Right lobe of liver (tissue), 6 donors: Measurements from ENCODE around the gene ID1. TPM values are rescaled to one million over a fixed set of nuclear protein-coding genes. Genes with fewer than 3 reads are reported as not detected.

Source experiments
- ATAC-seq, 4 donors: fragments of 200-7000 bp; cut with Tn5 transposase; one replicate each; pipeline ENCODE4 v1.9.1; 2020; ENCODE audit warnings: mild to moderate bottlenecking in 4 of 4, moderate library complexity in 4 of 4
- DNase-seq, 3 donors: peaks; one replicate each; pipeline ENCODE4 v3.0.0-alpha.2; 2020
- H3K27ac ChIP-seq, 3 donors: fragments of 200-600 bp; one replicate each; pipeline ENCODE4 v1.8.0; 2022
- H3K27me3 ChIP-seq, 2 donors: fragments of 200-600 bp; one replicate each; pipeline ENCODE4 v1.8.0; 2022
- H3K36me3 ChIP-seq, 4 donors: fragments of 200-600 bp; sonication (generic) in 1 of 4; one replicate each; pipeline versions ENCODE4 v1.5.1 to v1.8.0; 2017 to 2022; ENCODE audit warnings: control low read depth in 1 of 4
- H3K4me1 ChIP-seq, 4 donors: fragments of 200-600 bp; sonication (generic) in 1 of 4; one replicate each; pipeline versions ENCODE4 v1.5.1 to v1.8.0; 2017 to 2022; ENCODE audit warnings: control low read depth in 1 of 4
- H3K4me3 ChIP-seq, 3 donors: fragments of 200-600 bp; one replicate each; pipeline ENCODE4 v1.8.0; 2022
- H3K9me3 ChIP-seq, 4 donors: fragments of 200-600 bp; sonication (generic) in 1 of 4; one replicate each; pipeline versions ENCODE4 v1.5.1 to v1.8.0; 2017 to 2022; ENCODE audit warnings: control low read depth in 1 of 4
- POLR2A ChIP-seq: fragments of 450-650 bp; IDR thresholded peaks from one replicate; pipeline ENCODE4 v1.6.1; 2017; ENCODE audit warnings: antibody characterized with exemption, mild to moderate bottlenecking
- WGBS: methylation state at CpG from one replicate; pipeline ENCODE4 v1.1.6; 2018; ENCODE audit warnings: low coverage, low lambda C conversion rate; ENCODE audit not compliant: insufficient coverage; ENCODE audit errors: missing lambda C conversion rate; 5-methylcytosine and 5-hydroxymethylcytosine counted together
- intact Hi-C, 2 donors: fragments of 100-400 bp; cut with DNase I; formaldehyde crosslinking; loops; one replicate each; pipeline versions ENCODE4 v1.11.2 to v1.14.1; 2022
- total RNA-seq, 6 experiments: library from RNA; depleted of rRNA in 2 of 6; stranded (reverse); fragments of >200 nt in 2 of 6; fragmentation: NEBNext Ultra II Directional in 3 of 6; extraction: Animal tissue kit (Norgen Biotek cat#: 25700) in 3 of 6; gene quantifications; one replicate each; pipeline versions ENCODE4 v1.1.0 to v1.2.4, GENCODE V29; 2016 to 2023
- TF ChIP-seq, protein P1 (sequence below), 4 donors: fragments of 200-600 bp in 3 of 4; fragments of 450-650 bp in 1 of 4; IDR thresholded peaks; one replicate each; pipeline versions ENCODE4 v1.5.1 to v1.8.0; 2016 to 2022; ENCODE audit warnings: antibody characterized with exemption in 4 of 4, mild to moderate bottlenecking in 2 of 4
- donor health status: DM: no; HTN: yes; CAD: no.
- donor health status: DM: no; HTN: no; CAD: no.
- donor health status: DM: no; HTN: no; CAD: no.
- donor health status: DM: no; HTN: yes; CAD: no.
- donor health status: DM: no; HTN: yes; CAD: no.

ID1 gene
- total RNA-seq, 6 experiments from 2014 or later = 12.9 to 300 (median 35.0) TPM

DNA sequence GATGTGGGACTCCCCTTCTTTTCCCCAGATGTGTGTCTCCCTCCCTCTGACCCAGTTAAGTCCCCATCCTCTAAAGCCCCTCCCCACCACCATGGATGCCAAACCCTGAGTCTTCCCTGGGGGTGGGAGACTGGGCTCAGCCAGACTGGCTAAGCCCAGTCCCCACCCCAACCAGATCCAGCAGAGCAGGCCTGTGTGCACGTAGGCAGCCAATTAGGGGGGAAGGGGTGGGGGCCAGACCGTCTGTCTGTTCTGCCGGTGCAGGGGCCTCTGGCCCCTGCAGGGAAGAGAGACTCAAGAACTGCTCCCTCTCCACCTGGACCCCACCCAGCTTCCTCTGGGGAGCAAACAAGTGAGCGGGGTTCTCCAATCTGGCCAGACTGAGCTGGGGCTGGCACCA lies 33.2 kb downstream of the ID1 start:
- Histone ChIP-seq H3K27ac (no peak overlapping the region), H3K27me3 (no peaks in the 10 kb centered on the region), H3K4me3 (no peak overlapping the region), H3K4me1 (no peaks in the 10 kb centered on the region), H3K36me3 (no peaks in the 10 kb centered on the region), H3K9me3 (no peaks in the 10 kb centered on the region)
- DNase-seq = no peak
- no peak for ATAC-seq
- WGBS = 80% methylated on average over 1 of the region's 4 CpGs
- intact Hi-C loops = no loop called here
- TF ChIP-seq, protein P1, sequence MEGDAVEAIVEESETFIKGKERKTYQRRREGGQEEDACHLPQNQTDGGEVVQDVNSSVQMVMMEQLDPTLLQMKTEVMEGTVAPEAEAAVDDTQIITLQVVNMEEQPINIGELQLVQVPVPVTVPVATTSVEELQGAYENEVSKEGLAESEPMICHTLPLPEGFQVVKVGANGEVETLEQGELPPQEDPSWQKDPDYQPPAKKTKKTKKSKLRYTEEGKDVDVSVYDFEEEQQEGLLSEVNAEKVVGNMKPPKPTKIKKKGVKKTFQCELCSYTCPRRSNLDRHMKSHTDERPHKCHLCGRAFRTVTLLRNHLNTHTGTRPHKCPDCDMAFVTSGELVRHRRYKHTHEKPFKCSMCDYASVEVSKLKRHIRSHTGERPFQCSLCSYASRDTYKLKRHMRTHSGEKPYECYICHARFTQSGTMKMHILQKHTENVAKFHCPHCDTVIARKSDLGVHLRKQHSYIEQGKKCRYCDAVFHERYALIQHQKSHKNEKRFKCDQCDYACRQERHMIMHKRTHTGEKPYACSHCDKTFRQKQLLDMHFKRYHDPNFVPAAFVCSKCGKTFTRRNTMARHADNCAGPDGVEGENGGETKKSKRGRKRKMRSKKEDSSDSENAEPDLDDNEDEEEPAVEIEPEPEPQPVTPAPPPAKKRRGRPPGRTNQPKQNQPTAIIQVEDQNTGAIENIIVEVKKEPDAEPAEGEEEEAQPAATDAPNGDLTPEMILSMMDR (IDR thresholded peaks at IDR 0.05) = no peak
- no peak for TF ChIP-seq POLR2A

DNA sequence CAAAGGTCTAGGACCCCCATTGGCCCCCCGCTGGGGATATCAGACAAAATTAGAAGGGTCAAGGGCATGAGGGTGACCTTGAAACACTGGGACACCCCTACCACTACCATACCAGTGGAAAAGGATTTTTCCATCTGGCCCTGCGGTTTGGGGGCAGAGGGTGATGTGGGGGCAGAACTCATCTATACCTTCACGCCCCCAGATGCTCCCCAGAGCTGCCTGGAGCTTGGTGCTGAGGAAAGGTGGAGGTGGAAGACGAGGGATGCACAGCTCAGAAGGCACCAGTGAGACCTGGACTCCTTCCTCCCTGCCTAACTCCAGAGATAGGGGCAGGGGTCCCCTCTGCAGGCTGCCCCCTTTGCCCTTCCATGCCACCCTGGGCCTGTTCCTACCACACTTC lies 33.7 kb downstream of the ID1 start:
- WGBS = 50% methylated on average over 2 of the region's 4 CpGs
- TF ChIP-seq, protein P1 (IDR thresholded peaks at IDR 0.05) = no peak
- no peak for TF ChIP-seq POLR2A
- H3K36me3 ChIP-seq = no peaks in the 10 kb centered on the region
- H3K4me3 ChIP-seq = no peak overlapping the region
- intact Hi-C loops = no loop called here
- ATAC-seq (no peak), DNase-seq (no peak)
- no peaks in the 10 kb centered on the region for H3K27me3 ChIP-seq
- H3K9me3 ChIP-seq = no peaks in the 10 kb centered on the region
- H3K4me1 ChIP-seq = no peaks in the 10 kb centered on the region
- no peak overlapping the region for H3K27ac ChIP-seq

DNA sequence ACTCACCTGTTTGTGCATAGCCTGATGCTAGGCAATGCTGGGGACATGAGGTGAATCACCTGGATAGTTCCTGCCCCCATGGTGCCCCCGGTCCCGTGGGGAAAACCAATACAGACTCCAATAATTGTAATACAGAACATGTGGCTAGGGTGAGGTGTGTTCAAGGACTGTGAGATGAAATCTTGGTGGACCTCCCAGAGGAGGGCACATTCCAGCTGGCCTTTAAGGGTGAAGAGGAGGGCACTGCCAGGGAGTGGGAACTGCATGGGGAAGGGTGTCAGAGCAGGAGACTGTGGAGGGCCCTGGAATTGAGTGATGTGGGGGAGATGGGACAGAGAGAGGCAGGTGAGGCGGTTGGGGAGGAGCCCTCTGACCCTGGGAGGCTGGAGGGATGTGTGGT lies 35.2 kb downstream of the ID1 start:
- H3K36me3 ChIP-seq = no peaks in the 10 kb centered on the region
- no peak for TF ChIP-seq POLR2A
- TF ChIP-seq, protein P1 (IDR thresholded peaks at IDR 0.05) = no peak
- WGBS = 30% methylated on average over 2 of the region's 3 CpGs
- no peaks in the 10 kb centered on the region for H3K27me3 ChIP-seq
- H3K4me1 ChIP-seq = no peaks in the 10 kb centered on the region
- no peak overlapping the region for H3K27ac ChIP-seq
- ATAC-seq (no peak), DNase-seq (no peak)
- no peak overlapping the region for H3K4me3 ChIP-seq
- no peaks in the 10 kb centered on the region for H3K9me3 ChIP-seq
- intact Hi-C loops = no loop called here

DNA sequence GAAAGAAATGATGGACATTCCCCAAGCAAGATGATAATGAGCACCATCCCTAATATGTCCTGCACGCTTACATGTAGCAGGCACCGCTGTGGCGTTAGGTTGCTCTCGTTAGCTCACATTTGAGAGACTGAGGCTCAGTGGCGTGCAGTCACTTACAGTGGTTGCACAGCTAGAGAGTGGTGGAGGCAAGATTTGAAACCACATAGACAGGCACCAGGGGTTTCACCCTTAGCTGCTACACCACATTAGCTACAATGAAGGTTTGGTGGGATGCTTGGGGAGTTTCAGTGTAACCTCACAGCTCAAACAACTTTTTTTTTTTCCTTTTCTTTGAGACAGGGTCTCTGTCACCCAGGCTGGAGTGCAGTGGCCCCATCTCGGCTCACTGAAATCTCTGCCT lies 36.3 kb downstream of the ID1 start:
- Histone ChIP-seq H3K4me3 (no peak overlapping the region), H3K27me3 (no peaks in the 10 kb centered on the region), H3K9me3 (no peaks in the 10 kb centered on the region), H3K27ac (no peak overlapping the region), H3K36me3 (no peaks in the 10 kb centered on the region), H3K4me1 (no peaks in the 10 kb centered on the region)
- 80% methylated on average over 2 of the region's 6 CpGs for WGBS
- intact Hi-C loops = no loop called here
- TF ChIP-seq POLR2A = no peak
- TF ChIP-seq, protein P1 (IDR thresholded peaks at IDR 0.05) = no peak
- ATAC-seq = no peak
- no peak for DNase-seq

DNA sequence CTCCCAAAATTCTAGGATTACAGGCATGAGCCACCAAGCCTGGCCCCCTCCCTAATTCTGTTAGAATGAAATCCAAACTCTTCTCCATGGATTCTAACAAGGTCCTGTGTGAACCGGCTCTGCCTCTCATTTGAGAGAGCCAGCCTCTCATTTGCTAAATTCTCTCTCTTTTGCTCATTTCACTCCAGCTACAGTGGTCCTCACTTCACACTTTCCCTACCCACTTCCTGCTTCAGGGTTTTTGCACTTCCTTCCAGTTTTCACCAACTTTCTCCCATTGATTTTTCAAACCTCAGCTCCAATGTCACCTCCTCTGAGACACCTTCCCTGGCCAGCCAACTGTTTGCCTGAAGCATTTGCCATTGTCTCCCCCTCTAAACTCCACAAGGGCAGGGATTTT lies 37.7 kb downstream of the ID1 start:
- no peak for ATAC-seq
- no peak for DNase-seq
- no peak overlapping the region for H3K27ac ChIP-seq
- TF ChIP-seq, protein P1 (IDR thresholded peaks at IDR 0.05) = no peak
- TF ChIP-seq POLR2A = no peak
- intact Hi-C loops = no loop called here
- H3K36me3 ChIP-seq = no peaks in the 10 kb centered on the region
- no peak overlapping the region for H3K4me3 ChIP-seq
- no peaks in the 10 kb centered on the region for H3K27me3 ChIP-seq
- no peaks in the 10 kb centered on the region for H3K9me3 ChIP-seq
- H3K4me1 ChIP-seq = no peaks in the 10 kb centered on the region
- WGBS = 30% methylated on average over 1 of the region's 1 CpG
